GDM1 (cell line): ENCODE results near the gene GMPR2.

ENCODE experiments used
- DNase-seq: peaks from one replicate; lab custom pipeline; 2025; lab: John Stamatoyannopoulos, UW

GMPR2 gene

DNA sequence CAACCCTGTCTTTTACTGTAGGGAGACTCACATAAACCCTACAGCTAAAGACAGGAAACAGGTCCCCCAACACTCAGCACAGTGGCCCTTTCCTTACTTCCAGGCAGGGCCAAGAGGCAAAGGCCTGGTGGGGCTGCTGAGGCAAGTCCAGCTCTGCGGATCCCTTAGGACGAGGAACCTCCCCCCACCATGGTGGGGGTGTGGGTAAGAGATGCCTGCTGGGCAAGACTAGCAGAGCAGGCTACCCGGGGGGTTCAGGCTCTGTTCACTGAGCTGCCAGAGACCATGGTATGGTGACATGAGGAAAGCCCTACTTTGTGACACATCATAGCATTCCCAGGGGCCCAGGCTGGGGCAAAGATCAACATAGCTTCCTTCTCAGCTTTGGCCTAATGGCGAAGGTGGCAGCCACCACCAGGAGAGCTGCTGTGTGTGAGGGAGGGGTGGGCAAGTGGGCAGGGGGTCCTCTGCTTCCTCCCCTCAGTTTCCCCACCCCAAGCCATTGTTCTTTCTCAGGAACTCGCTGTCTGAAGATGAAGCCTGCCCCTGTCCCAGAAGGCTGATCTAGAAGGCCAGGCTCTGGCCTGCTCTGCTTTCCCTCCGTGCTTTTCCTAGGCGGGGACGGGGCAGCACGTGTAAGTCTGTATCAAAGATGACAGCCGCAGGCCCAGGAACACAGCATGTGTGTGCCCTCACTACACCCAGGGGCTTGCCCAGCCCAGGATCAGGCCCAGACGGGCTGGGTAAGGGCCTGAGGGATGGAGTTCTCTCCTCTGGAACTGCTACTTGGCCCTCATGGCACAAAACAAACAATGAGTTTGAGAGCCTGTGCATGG, 19.8 kb downstream of the GMPR2 start:
- DNase-seq = no peak

DNA sequence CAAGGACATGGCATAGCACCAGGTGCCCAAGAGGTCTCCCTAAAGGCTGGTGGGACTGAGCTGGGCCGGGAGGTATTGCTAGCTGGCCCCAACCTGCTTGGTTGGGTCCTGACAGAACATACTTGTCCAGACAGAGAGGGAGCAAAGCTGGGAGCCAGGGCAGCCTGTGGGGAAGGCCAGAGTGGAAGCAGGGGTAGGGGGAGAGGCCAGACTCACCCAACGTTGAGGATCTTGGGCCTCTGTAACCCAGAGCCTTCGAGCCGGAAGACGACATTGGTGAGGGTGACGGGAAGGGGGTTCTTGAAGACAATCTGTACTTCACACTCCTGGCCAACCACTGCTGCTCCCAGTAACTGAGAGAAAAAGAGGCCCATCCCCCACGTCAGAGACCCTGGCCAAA, 21.2 kb downstream of the GMPR2 start:
- DNase-seq = no peak

DNA sequence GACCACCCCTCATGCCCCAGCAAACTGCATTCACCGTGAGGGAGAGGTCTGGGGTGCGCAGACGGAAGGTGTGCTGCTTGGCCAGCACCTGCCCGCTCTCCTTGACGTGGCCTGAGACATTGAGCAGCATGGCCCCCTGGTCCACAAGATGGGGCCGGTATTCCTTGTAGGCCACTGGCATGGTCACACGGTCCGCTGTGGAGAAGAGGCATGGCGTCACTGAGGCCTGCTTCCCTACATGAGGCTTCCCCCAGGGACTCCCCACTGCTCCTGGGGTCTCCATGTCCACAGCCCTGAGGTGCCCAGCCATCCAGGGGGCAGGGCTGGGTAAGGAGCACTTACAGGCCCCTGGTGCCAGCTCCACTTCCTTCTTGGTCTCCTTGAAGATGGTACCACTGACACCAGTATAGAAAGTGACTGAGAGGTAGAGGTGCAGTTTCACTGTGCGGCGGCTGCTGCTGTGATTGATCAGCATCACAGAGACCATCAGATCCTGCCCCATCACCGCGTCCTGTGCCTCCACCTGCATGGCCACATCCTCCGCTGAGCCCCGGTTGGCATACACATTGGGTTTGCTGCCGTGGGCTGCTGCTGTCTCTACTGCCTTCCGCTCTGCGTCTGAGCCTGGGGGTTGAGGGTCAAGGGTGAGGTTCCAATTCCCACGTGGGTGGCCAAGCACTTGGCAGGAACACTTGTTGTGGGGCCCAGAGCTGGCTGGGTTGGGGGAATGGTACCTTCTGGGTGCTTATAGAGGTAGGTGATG, 22.1 kb downstream of the GMPR2 start:
- no peak for DNase-seq

DNA sequence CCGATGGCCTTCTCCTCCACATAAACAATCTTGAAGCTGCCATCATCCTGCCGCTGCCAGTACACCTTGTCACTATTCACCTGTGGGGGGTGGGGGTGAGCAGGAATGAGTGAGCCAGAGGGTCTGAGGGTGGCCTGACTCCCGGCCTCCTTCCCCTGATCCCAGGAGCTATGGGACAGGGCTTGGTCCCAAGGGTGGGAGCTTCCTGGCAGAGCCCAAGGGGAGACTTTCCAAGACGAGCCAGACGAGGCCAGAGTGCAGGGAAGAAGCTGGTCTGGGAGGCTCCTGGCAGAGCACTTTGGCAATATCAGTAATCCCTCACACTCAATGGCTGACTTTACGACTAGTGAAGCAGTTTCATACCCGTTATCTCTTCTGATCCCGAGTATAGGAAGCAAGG, 22.7 kb downstream of the GMPR2 start:
- DNase-seq = no peak

DNA sequence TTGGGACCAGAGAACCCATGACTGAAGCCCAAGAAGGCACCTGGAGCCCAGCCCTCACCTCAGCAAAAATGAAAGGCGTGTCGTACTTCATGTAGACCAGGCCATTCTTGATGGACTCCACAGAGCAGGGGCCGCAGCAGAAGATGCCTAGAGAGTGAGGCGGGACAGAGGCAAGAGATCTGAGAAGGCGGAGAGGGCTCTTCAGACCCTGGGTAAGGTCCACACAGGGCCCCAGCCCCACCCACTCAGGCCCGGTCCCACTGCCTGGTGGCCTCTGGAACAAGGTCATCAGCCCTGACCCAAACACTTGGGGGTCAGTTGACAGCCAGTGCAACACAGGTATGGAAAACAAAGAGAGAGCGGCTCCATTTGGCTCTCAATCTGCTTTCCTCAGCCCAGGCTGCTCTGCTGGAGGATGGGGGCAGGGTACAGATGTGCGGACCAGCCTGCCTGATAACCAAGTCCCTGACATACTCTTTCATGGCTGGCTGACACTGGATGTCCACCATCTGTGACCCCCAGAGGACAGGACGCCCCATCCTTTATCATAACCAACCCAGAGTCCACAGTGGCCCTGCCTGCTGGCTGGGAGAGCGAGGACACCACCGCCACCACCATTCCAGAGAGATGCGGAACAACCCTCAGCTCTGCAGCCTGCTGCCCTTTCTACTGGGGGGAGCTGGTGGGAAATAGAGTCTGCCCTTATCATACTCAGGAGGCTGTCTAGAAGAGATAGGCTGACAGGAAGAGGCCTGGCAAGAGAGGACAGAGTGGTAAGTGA, 23.4 kb downstream of the GMPR2 start:
- no peak for DNase-seq

DNA sequence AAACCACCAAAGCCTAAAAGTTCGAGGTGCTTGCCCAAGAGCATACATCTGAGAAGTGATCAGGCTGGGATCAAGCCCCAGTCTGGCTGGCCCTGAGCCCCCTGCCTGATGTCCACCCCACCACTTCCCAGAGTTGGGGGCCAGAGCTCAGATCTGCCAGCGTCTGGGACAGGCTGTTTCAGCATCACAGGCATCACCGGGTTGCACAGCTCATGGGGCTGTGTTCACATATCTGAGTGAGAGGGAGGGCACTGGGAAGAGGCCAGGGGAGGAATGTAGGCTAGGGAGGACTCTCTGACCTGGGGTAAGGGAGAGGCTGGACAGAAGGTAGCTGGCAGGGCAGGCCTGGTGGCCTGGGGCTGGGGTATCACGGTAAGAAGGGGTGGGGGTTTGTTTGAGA, 24.2 kb downstream of the GMPR2 start:
- DNase-seq = no peak

DNA sequence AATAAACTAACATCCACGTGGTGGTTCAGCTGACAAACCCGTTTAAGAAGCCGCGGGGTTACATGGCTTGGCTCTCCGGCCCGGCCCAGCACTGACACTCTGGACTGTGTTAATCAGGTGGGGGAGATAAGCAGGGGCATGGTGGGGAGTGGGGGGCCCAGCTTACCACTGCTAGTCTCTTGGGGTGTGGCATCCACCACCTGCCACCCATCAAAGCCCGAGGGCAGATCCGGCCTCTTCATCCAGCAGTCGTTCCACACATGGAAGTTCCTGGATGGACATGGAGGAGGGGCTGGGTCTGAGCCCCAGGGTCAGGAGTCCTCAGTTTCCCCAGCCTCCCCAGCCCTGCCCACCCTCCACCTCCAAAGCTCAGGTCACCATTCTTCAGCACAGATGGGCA, 25.4 kb downstream of the GMPR2 start:
- no peak for DNase-seq

DNA sequence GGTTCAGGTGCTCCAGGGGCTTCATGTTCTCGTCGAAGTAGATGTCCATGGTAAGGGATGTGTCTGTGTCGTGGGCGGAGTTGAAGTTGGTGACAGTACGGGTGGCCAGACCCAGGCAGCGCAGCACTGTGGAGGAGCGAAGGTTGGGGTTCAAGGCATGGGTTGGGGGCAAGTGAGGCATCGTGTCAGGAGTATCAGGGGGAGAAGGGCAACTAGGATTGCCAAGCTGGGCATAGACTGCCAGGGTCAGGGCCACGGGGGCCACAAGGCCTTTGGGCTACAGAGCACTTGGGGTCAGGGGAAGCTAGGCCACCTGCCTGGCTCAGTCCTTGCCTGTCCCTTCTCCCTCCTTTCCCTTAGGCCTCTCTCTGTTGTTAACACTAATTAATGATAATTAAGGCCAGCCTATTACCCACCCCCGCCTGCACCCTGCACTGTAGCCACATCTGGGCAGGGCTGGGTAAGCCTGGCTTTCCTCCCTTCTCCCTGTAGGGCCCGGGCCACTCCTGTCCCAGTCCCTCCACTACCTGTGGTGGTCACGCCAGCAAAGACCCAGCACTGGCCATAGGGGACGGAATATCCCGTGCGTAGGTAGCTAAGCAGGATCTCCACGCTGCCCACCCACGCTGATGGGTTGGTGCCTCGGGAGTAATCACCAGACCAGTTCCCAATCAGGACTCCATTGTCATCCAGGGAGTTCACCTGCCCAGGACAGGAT, 26.0 kb downstream of the GMPR2 start:
- DNase-seq = no peak

DNA sequence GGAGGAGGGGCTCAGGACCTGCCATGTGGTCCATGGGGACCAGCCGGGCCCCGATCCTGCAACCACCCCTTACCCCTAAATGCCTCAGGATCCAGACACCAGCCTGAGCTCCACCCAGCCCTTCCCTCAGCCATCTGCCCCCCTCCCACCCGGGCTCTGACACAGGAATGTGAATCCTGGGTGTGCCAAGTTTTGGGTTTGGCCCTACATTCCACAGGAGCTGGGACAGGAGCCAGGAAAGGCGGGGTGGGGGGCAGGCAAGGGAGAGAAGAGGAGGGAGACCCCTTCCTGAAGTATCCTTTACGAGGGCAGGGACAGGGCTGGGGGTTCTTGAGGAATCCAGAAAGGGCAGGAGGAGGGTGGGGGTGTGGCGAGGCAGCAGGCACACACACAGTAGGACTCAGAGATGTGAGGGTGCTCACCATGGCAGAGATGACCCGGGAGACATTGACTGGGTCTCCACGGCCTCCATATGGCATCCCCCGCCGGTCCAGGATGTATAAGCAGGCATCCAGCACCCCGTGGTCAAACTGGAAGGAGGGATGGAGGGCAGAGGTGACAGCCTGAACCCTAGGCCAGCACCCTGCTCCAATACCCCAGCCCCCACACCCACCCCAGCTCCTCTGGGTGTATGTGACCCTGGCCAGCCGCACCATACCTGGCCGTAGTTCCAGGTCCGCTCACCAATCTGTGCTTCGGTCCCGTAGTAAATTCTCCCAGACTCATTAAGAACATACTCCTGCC, 26.7 kb downstream of the GMPR2 start:
- no peak for DNase-seq

DNA sequence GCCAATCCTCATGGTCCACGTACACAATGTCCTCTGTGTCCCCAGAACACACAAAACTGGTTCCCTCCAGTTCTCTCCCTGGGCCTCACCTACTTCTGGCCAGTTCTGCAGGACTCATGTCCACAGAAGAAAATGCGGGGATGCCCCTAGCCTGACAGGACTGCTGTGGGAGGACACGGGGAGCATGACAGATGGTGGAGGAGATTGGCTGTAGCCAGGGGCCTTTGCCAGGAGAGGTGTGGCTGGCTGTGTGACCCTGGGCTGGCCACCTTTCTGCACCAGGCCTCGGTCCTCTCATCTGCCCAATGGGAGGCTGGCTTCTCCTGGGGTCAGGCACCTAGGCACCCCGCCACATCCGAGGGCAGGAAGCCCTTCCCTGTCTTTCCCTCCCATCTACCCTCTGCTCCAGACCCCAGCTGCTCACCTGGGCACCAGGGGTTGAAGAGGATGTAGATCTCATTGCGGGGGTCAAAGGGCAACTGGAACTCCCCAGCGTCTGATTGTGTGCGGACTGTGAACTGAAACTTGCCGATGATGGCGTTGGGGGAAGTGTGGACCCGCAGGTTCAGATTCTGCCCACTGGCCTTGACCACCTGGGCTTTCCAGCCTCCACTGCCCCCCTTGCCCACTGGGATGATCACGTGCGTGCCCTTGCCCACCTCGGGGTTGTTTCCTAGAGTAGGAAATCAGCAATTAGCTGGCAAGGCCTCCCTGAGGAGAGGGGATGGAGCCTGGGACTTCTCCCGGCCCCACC, 27.5 kb downstream of the GMPR2 start:
- no peak for DNase-seq

DNA sequence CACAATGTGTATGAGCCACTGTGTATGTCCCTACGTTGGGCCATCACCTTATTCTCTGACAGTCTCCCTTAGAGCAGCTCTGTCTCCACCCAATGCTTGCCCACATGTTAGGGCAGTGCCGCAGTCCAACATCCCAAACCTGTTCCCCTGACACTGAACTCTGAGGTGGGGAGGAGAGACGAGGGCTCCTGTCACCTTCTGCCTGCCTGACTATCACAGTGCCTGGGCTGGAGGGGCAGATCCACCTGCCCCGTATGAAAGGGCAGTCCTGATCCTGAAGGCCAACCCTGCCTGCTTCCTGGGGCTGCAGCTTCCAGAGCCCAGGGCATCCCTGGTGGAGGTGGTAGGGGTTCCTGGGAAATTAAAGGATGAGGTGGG, 28.0 kb downstream of the GMPR2 start:
- no peak for DNase-seq

DNA sequence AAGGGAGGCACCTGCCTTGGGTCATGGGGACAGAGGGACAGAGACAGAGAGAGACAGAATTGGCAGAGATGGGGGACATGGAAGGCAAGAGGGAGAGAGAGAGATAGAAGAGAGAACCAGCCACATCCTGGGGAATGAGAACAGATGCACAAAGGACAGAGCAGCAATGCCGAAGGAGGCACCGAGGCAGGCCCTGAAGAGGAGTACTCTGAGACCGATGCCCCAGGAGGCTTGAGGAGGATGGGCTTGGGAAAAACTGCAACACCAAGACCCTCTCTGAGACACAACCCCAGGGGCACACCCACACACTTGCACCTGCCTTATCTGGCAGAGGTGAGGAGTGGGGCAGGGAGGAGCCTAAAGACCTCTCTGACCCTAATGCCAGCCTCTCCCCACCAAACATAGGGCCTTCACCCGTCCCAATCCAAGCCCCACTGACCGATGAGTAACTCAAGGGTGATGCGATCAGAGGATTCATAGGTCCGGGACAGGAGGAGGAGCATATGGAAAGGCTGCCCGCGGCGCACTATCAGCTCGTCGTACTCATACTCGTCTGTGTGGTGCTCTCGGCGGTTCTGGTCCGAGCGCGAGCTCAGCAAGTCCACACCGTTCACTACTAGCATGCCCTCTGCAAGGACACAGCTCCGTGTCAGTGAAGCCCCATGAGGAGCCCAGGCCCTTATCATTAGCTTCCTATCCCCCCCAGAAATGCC, 28.7 kb downstream of the GMPR2 start:
- no peak for DNase-seq

DNA sequence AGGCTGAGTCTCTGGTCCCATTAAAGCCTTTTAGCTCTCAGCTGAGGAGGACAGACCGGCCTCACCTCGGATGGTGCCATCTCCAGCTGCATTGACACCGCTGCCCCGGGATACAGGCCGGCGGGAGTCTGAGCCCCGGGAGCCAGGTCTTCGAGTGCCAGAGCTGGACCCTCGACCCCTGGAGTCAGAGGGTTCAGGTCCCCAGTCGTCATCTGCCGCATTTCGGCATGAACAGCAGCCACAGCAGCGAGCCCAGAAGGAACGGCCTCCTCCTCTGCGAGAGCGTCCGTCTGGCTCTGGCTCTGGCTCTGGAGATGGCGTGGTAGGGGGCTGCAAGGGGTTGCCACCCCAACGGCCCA, 29.2 kb downstream of the GMPR2 start:
- DNase-seq = no peak

DNA sequence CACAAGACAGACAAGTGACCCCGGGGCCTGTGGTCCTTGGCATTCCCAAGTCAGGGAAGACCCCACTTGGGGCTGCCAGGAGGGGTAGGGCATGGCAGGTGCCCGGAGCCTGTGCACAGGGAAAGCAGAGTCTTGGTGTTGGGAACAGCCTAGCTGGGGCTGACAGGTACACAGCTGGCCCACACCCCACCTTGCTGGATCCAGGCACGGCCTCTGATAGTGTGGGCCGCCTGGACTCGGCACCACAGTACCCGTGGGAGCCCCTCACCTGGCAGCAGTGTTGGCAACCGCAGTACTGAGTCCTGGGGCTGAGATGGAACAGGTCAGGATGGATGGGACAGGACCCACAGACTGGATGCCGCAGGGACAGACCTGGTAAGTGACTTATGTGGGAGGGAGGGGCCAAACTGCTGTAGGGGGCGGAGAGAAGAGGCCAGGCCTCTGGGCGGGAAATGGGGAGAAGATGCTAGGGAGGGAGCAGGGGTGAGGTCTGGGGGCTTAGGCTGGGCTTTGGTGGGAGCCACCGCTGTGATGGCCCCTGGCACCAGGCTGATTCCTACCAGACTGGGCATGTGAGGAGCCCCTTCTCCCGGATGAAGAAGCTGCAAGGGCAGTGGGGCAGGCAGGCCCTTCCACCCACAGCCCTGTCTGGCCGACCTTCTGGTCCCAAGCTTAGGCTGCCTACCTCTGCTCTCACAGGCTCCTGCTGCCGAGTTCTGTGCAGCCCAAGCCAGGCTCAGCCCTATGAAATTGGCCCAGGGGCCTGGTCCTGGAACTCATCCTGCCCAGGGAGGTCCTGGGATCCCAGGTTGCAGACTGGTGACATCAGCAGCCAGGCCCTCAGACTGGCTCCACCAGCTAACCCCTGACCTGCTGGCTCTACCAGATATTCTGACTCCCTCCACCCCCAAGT, 30.3 kb downstream of the GMPR2 start, which contains the start of gene TGM1:
TSS of gene TGM1 (minus strand) at position 357 of the 913 bp plus-strand sequence. CDS start 825 bp downstream, outside the sequence.
- no peak for DNase-seq

DNA sequence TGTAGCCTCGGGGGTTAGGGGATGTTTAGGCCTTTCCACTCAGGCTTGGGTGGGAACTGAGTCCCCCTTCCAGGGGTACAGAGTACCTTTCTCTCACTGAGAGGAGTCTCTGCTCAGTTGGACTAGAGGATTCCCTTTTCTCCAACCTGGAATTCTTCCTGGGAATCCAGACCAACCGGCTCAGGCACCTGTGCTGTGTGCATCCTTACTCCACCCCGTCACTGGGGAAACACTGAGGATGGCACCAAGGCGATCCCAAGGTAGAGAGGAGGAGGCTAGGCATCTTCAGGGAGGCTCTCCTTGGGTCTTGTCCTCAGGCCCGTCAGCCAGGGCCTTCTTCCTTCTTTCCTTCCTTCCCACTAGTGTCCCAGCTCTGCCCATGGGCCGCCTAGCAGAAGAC, 31.1 kb downstream of the GMPR2 start:
- no peak for DNase-seq

DNA sequence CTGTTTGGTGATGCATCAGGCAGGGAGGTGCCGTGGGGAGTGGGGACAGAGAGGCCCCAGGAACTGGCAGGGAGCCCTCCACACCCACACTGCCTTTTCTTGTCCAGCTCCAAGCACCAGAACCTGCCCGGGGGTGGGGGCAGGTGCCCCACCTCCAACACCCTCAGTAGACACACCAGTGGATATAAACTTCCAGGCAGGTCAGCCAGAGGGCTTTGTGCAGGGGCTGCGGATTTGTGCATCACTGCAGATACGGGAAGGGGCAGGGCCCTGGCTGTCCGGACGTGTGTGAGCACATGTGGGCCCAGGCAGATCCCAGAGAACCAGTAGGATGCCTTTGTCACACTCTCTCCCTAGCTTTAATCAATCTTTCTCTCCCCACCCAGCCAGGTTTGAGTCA, 31.6 kb downstream of the GMPR2 start:
- DNase-seq = no peak

DNA sequence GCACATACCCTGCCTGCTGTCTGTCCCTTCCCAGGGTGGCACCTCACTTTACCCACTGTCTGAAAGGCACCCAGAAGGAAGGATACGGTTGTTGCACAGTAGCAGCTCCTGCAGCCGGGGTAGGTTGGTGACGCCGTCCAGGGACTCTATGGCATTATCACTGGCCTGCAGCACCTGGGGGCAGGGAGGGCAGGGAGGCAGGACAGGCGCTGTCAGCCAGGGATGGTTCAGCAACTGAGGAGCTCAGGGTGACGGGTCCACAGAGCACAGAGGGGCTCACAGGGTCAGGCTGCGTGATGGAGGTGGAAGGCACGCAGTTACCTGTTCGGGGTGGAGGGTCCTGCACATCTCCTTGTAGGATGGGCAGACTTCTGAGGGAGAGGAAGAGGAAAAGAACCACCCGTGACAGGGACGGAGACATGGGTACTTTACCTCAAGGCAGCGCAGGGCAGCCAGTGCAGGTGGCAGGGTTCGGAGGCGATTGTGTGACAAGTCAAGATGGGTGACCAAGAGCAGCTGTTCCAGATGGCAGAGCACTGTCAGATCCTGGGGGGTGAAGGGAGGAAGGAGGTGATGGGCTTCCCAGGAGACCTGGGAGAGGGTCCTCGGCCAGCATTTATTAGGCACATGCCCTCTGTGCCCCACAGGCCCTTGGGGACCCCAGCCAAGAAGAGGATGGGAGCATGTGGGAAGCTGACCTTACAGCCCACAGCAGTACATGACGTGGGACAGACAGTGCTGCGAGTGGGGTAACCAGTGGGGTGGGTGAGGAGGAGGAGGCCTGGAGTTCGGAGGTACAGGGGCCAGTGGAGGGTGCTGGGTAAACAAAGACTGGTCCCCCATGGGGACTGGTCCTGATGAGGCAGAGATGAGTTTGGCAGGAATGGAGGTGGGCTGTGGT, 33.9 kb downstream of the GMPR2 start:
- DNase-seq = no peak

DNA sequence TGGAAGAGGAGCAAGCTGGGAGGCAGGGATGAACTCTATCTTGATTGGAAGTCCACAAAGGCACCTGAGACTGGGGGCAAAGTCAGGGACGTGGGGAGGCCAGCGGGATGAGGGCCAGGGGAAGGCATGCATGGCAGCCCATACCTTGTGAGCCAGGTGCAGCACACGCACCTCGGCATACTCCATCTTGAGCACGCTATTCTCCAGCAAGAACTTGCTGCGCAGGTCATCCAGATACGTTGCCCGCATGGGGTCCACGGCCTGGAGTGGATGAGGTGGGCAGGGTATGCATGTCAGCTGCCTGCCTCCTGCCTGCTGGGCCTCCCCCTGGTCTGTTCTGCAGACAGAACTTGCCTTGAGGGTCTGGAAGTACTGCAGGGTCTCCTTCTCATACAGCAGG, 34.8 kb downstream of the GMPR2 start:
- no peak for DNase-seq
